SU-DHL-6 (cell line): ENCODE data around the gene CAMK1D.

Experiments
- H2AFZ ChIP-seq: fragments of 200-600 bp; sonication (generic); 2 replicates; pipeline ENCODE4 v1.6.1; 2014; ENCODE audit warnings: low read depth, mild to moderate bottlenecking, moderate library complexity, mixed read lengths, antibody characterized with exemption, low read length; ENCODE audit not compliant: severe bottlenecking
- H3F3A ChIP-seq: fragments of 200-600 bp; shearing (Covaris generic); 2 replicates; pipeline ENCODE4 v1.6.0; 2016; ENCODE audit warnings: antibody characterized with exemption, mild to moderate bottlenecking; ENCODE audit not compliant: insufficient read depth
- H3K27ac ChIP-seq: fragments of 200-600 bp; sonication (generic); 2 replicates; pipeline ENCODE4 v1.5.1; 2016; ENCODE audit warnings: low read depth, mild to moderate bottlenecking, low read length, moderate library complexity, mixed read lengths
- H3K27me3 ChIP-seq: fragments of 200-600 bp; sonication (generic), shearing (Covaris generic); 2 replicates; pipeline ENCODE4 v1.6.0; 2014; ENCODE audit warnings: mild to moderate bottlenecking, low read length
- H3K36me3 ChIP-seq: fragments of 200-600 bp; sonication (generic); 2 replicates; pipeline ENCODE4 v1.6.1; 2014; ENCODE audit warnings: mild to moderate bottlenecking, low read length, mixed read lengths
- H3K4me2 ChIP-seq: fragments of 300-600, 200-600 bp; shearing (Covaris generic), sonication (generic); 2 replicates; pipeline ENCODE4 v1.6.0; 2014; ENCODE audit warnings: low read length, low read depth, mild to moderate bottlenecking; ENCODE audit not compliant: poor library complexity, severe bottlenecking
- H3K4me3 ChIP-seq: fragments of 200-600 bp; sonication (generic); 2 replicates; pipeline ENCODE4 v1.5.1; 2014; ENCODE audit warnings: antibody characterized with exemption, low read length, mild to moderate bottlenecking, mixed read lengths; ENCODE audit not compliant: insufficient read depth, poor library complexity, severe bottlenecking
- H3K79me2 ChIP-seq: fragments of 200-600 bp; sonication (generic); 2 replicates; pipeline ENCODE4 v1.6.1; 2014; ENCODE audit warnings: mild to moderate bottlenecking, low read length, moderate library complexity; ENCODE audit not compliant: insufficient read depth
- H3K9ac ChIP-seq: fragments of 200-600 bp; sonication (generic); 2 replicates; pipeline ENCODE4 v1.7.0; 2014; ENCODE audit warnings: mild to moderate bottlenecking, low read length
- H3K9me2 ChIP-seq: fragments of 200-600 bp; sonication (generic); replicated peaks from 2 replicates; pipeline ENCODE4 v1.6.1; 2014; ENCODE audit warnings: low read length; ENCODE audit not compliant: insufficient read depth
- H3K9me3 ChIP-seq: fragments of 200-600 bp; sonication (generic); 2 replicates; pipeline ENCODE4 v1.6.1; 2014; ENCODE audit warnings: low read length, mixed read lengths; ENCODE audit not compliant: insufficient read depth
- H4K20me1 ChIP-seq: fragments of 200-600 bp; sonication (generic); 2 replicates; pipeline ENCODE4 v1.6.1; 2014; ENCODE audit warnings: low read depth, mild to moderate bottlenecking, antibody characterized with exemption, low read length, moderate library complexity, mixed read lengths
- EZH2phosphoT487 ChIP-seq: fragments of 200-600 bp; sonication (generic), shearing (Covaris generic); conservative IDR thresholded peaks from 2 replicates; pipeline ENCODE4 v1.6.1; 2018; ENCODE audit warnings: mild to moderate bottlenecking, antibody characterized with exemption, low read length, moderate library complexity, mixed read lengths
- TF ChIP-seq, protein P1 (sequence below): fragments of 200-600 bp; sonication (generic); IDR thresholded peaks from one replicate; pipeline ENCODE4 v1.5.1; 2017; ENCODE audit warnings: antibody characterized with exemption, mild to moderate bottlenecking, low read length, moderate library complexity; ENCODE audit not compliant: insufficient read depth, poor library complexity, severe bottlenecking

Gene CAMK1D

DNA sequence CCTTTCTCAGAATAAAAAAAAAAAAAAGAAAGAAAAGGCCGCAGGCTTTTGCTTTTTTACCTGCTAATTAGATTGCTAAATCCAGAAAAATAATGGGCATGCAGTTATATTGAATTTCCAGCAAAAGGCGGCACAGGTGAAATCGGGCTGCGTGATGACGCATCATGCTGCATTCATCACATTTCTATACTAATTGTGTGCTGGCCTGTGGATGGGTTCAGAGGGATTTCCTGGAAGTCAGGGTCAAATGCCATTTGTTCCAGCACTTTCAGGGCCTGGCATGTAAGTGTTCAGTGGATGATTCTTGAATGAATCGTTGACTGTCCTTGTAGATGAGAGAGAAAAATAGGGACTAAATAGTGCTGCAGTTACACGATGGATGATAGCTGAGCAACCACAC lies 292.7 kb downstream of the CAMK1D start:
- TF ChIP-seq, protein P1, sequence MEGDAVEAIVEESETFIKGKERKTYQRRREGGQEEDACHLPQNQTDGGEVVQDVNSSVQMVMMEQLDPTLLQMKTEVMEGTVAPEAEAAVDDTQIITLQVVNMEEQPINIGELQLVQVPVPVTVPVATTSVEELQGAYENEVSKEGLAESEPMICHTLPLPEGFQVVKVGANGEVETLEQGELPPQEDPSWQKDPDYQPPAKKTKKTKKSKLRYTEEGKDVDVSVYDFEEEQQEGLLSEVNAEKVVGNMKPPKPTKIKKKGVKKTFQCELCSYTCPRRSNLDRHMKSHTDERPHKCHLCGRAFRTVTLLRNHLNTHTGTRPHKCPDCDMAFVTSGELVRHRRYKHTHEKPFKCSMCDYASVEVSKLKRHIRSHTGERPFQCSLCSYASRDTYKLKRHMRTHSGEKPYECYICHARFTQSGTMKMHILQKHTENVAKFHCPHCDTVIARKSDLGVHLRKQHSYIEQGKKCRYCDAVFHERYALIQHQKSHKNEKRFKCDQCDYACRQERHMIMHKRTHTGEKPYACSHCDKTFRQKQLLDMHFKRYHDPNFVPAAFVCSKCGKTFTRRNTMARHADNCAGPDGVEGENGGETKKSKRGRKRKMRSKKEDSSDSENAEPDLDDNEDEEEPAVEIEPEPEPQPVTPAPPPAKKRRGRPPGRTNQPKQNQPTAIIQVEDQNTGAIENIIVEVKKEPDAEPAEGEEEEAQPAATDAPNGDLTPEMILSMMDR, result no peak
- no peak for TF ChIP-seq EZH2phosphoT487
- Histone ChIP-seq H2AFZ (no peak overlapping the region), H3K36me3 (no peaks in the 10 kb centered on the region), H3K9me2 (no peaks in the 10 kb centered on the region), H3K4me2 (no peak overlapping the region), H3K4me3 (no peak overlapping the region), H3K27me3 (no peaks in the 10 kb centered on the region), H3K9me3 (no peaks in the 10 kb centered on the region), H3F3A (no peaks in the 10 kb centered on the region), H3K79me2 (peaks cover 61% of the 10 kb centered on the region), H3K9ac (no peak overlapping the region), H3K27ac (no peak overlapping the region), H4K20me1 (no peaks in the 10 kb centered on the region; the same call in 1 of the 2 replicates)

DNA sequence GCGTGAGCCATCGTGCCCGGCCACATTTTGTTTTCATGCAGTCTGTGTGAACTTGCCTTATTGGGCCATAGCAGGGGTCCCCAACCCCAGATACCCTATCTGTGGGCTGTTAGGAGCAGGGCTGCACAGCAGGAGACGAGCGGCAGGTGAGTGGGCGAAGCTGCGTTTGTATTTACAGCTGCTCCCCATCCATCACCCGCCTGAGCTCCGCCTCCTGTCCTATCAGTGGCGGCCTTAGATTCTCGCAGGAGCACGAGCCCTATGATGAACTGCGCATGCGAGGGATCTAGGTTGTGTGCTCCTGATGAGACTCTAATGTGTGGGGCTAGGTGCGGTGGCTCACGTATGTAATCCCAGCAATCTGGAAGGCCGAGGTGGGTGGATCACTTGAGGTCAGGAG lies 293.9 kb downstream of the CAMK1D start:
- H3F3A ChIP-seq, result no peaks in the 10 kb centered on the region
- TF ChIP-seq, protein P1, result no peak
- no peak for TF ChIP-seq EZH2phosphoT487
- H3K9ac ChIP-seq, result no peak overlapping the region
- H3K27ac ChIP-seq, result no peak overlapping the region
- no peak overlapping the region for H3K4me2 ChIP-seq
- H3K4me3 ChIP-seq, result no peak overlapping the region
- H2AFZ ChIP-seq, result no peak overlapping the region
- no peaks in the 10 kb centered on the region for H3K27me3 ChIP-seq
- peaks cover 55% of the 10 kb centered on the region for H3K79me2 ChIP-seq
- H3K36me3 ChIP-seq, result no peaks in the 10 kb centered on the region
- no peaks in the 10 kb centered on the region for H3K9me2 ChIP-seq
- H3K9me3 ChIP-seq, result no peaks in the 10 kb centered on the region
- peaks cover 2% of the 10 kb centered on the region; the same call in 1 of the 2 replicates for H4K20me1 ChIP-seq

DNA sequence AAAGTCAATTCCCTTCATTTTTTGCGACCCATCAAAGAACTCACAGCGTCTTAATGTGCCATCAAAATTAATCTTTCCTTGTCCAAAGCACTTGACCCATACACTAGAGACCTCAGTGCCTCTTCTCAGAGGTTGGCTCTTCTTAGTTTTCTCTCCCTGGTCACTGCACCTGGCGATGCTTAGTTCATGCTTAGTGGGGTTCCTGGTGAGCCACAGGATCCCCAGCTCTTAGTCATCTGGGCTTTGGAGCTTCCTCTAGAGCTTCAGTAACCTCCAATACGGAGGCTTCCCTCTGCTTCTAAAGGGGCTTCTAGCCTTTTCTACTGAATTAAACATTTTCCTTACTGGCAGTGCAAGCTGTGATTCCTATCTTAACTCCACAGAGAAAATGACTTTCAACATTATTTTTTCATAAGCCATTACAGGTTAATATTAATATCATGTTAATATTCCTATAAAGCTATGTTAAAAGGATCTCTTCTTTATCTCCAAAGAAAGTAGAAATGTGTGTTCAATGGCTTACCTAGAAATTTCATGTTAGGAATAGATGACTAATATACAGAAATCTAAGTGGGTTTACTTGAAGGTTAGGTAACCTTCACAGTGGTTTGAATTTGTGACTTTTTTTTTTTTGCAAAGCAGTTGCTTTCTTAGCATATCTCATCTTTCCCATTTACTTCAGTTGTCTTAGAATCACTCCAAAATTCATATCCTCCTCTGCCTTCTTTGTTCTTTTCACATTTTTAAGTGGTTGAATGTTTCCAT lies 295.2 kb downstream of the CAMK1D start:
- Histone ChIP-seq H3K9me2 (no peaks in the 10 kb centered on the region), H3K9me3 (no peaks in the 10 kb centered on the region), H3K4me2 (no peak overlapping the region), H3K36me3 (no peaks in the 10 kb centered on the region), H3K27ac (no peak overlapping the region), H3K4me3 (no peak overlapping the region), H3K79me2 (peaks cover 49% of the 10 kb centered on the region; the same call in 1 of the 2 replicates), H3F3A (no peaks in the 10 kb centered on the region), H3K9ac (no peak overlapping the region), H4K20me1 (peaks cover 2% of the 10 kb centered on the region; the same call in 1 of the 2 replicates), H3K27me3 (no peaks in the 10 kb centered on the region), H2AFZ (no peak overlapping the region)
- no peak for TF ChIP-seq EZH2phosphoT487
- TF ChIP-seq, protein P1, result no peak
